Heart left ventricle (tissue), 16 donors: ENCODE data around the gene INPP1. TPM values are rescaled to one million over a fixed set of nuclear protein-coding genes. Genes with fewer than 3 reads are reported as not detected.

Experiments
- ATAC-seq, 4 donors: fragments of 200-7000 bp; cut with Tn5 transposase; one replicate each; pipeline ENCODE4 v1.9.1; 2020 to 2022; ENCODE audit warnings: moderate library complexity in 4 of 4, mild to moderate bottlenecking in 3 of 4, moderate number of reproducible peaks in 1 of 4
- DNase-seq, 5 donors: peaks; one replicate each; pipeline ENCODE4 v3.0.0-alpha.2; 2020
- H3K27ac ChIP-seq, 12 donors: fragments of 200-600 bp; sonication (generic) in 4 of 12; one replicate each; pipeline versions ENCODE4 v1.5.0 to v1.8.0; 2016 to 2022; ENCODE audit warnings: mild to moderate bottlenecking in 2 of 12
- H3K27me3 ChIP-seq, 9 donors: fragments of 200-600 bp; sonication (generic) in 2 of 9; one replicate each; pipeline versions ENCODE4 v1.5.1 to v1.8.0; 2016 to 2022; ENCODE audit warnings: mild to moderate bottlenecking in 3 of 9
- H3K36me3 ChIP-seq, 9 donors: fragments of 200-600 bp; sonication (generic) in 2 of 9; one replicate each; pipeline versions ENCODE4 v1.5.0 to v1.8.0; 2018 to 2022; ENCODE audit warnings: mild to moderate bottlenecking in 2 of 9
- H3K4me1 ChIP-seq, 12 donors: fragments of 200-600 bp; sonication (generic) in 4 of 12; one replicate each; pipeline versions ENCODE4 v1.5.0 to v1.8.0; 2016 to 2022; ENCODE audit warnings: mild to moderate bottlenecking in 3 of 12
- H3K4me3 ChIP-seq, 12 donors: fragments of 200-600 bp; sonication (generic) in 4 of 12; one replicate each; pipeline versions ENCODE4 v1.5.0 to v1.8.0; 2017 to 2022; ENCODE audit warnings: mild to moderate bottlenecking in 9 of 12, moderate library complexity in 4 of 12
- H3K9me3 ChIP-seq, 12 donors: fragments of 200-600 bp; sonication (generic) in 4 of 12; one replicate each; pipeline versions ENCODE4 v1.5.0 to v1.8.0; 2016 to 2022; ENCODE audit warnings: mild to moderate bottlenecking in 1 of 12
- CTCF ChIP-seq, 12 donors: fragments of 200-600 bp; sonication (generic) in 4 of 12; IDR thresholded peaks; one replicate each; pipeline versions ENCODE4 v1.5.0 to v1.8.0; 2018 to 2022; ENCODE audit warnings: antibody characterized with exemption in 12 of 12, mild to moderate bottlenecking in 5 of 12
- POLR2A ChIP-seq, 2 donors: fragments of 450-650 bp; IDR thresholded peaks; one replicate each; pipeline ENCODE4 v1.6.1; 2017; ENCODE audit warnings: antibody characterized with exemption in 2 of 2, mild to moderate bottlenecking in 2 of 2, moderate library complexity in 2 of 2
- WGBS, 4 donors: extraction: QIAGEN DNeasy Blood & Tissue Kit in 2 of 4; methylation state at CpG; one replicate each; pipeline versions ENCODE4 v1.1.5 to v1.1.7; 2013 to 2018; 5-methylcytosine and 5-hydroxymethylcytosine counted together
- intact Hi-C, 10 donors: fragments of 100-400 bp; cut with DNase I; formaldehyde crosslinking; loops; one replicate each; pipeline versions ENCODE4 v1.11.1 to v1.14.2; 2022
- polyA plus RNA-seq, 2 donors: library from polyadenylated mRNA; stranded (reverse); fragments of 200-250 nt; gene quantifications; one replicate each; pipeline ENCODE4 v1.2.3, GENCODE V29; 2013
- total RNA-seq, 9 donors: library from RNA; depleted of rRNA in 2 of 9; stranded (reverse); fragments of >200 nt in 2 of 9; fragmentation: NEBNext Ultra II Directional in 3 of 9; extraction: Animal tissue kit (Norgen Biotek cat#: 25700) in 3 of 9; gene quantifications; one replicate each; pipeline versions ENCODE4 v1.1.0 to v1.2.4, GENCODE V29; 2016 to 2023
- donor health status: ischemic (EF 13 %, LVEDD 7.1; RV severe dilation, severe dysfunction).
- donor health status: healthy with polysubstance abuse.
- donor health status: DM: no; HTN: yes; CAD: no.
- donor health status: DM: no; HTN: no; CAD: no.
- donor health status: ischemic (EF 25% LVEDD 6.9; RV normal size, moderate dysfunction).
- donor health status: ischemic (EF 25% LVEDD 5.7; RV mildly dilated, moderate dysfunction).
- donor health status: healthy.
- donor health status: DM: yes; HTN: yes; CAD: no.
- donor health status: ischemic (EF 35%, LVEDD 5.7; RV mildly dilated, moderate dysfunction).
- donor health status: nonischemic (EF 11% LVEDD 7.7; RV severe dilation, severe dysfunction).
- donor health status: DM: yes; HTN: yes; CAD: no.
- donor health status: PGD.
- donor health status: ischemic (EF 29% LVEDD 5.4; RV normal size, mild dysfunction).
- donor health status: nonischemic (EF 23%, LVEDD 6.1; RV moderate dilation, normal function).

Gene INPP1
- total and polyA plus RNA-seq, 11 donors: 7.8 to 26.2 (median 13.3) TPM

GRCh38 chr2:190360965-190361364 is 17.6 kb downstream of the INPP1 start:
- DNase-seq (no peak), ATAC-seq (no peak)
- intact Hi-C loops: no loop called here
- peaks cover 0 to 36% (median 18%) of the 10 kb centered on the region in 12 donors for H3K4me1 ChIP-seq
- no peaks in the 10 kb centered on the region for H3K9me3 ChIP-seq
- no peak overlapping the region for H3K4me3 ChIP-seq
- H3K27ac ChIP-seq: no peak overlapping the region
- H3K36me3 ChIP-seq: peaks cover 0 to 49% (median 26%) of the 10 kb centered on the region in 9 donors
- no peak for TF ChIP-seq CTCF (IDR thresholded peaks at IDR 0.05)
- 94 to 96% (median 95%) methylated on average over 3 of the region's 3 CpGs for WGBS, 4 donors
- H3K27me3 ChIP-seq: no peaks in the 10 kb centered on the region

DNA sequence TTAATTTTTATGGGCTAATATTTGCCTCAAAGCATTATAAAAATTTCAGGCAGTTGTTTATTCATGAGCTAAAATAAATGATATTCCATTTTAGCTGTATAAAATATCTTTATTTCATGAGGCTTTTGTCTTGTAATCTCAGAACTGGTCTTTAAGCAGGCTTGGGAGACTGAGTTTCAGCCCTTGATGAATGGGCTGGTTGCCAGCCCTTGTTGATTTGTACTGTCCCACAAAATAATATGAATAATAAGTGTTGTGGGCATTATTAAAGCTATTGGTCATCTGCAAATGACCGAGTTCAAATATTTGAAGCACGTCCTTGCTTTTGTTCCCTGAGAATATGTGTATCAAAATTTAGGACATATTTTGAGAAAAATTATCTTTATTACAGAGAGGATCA is 18.2 kb downstream of the INPP1 start:
- intact Hi-C loops: no loop called here
- Histone ChIP-seq H3K9me3 (no peaks in the 10 kb centered on the region), H3K4me1 (peaks cover 0 to 31% (median 15%) of the 10 kb centered on the region in 12 donors), H3K27me3 (no peaks in the 10 kb centered on the region), H3K4me3 (no peak overlapping the region), H3K27ac (no peak overlapping the region), H3K36me3 (peaks cover 0 to 50% (median 26%) of the 10 kb centered on the region in 9 donors)
- DNase-seq (no peak), ATAC-seq (no peak)
- TF ChIP-seq POLR2A (IDR thresholded peaks at IDR 0.05) (no peak), CTCF (IDR thresholded peaks at IDR 0.05) (no peak)
- 46 to 98% (median 82%) methylated on average over 2 of the region's 2 CpGs for WGBS, 4 donors

- WGBS, 4 donors: 97 to 100% (median 99%) methylated on average over 1 of the region's 1 CpG
- Histone ChIP-seq H3K4me1 (peaks cover 0 to 26% (median 14%) of the 10 kb centered on the region in 12 donors), H3K36me3 (peaks cover 0 to 63% (median 39%) of the 10 kb centered on the region in 9 donors), H3K4me3 (no peak overlapping the region), H3K27ac (no peak overlapping the region), H3K27me3 (no peaks in the 10 kb centered on the region), H3K9me3 (no peaks in the 10 kb centered on the region)
- DNase-seq: no peak
- ATAC-seq: no peak
- intact Hi-C loops: no loop called here
- TF ChIP-seq POLR2A (IDR thresholded peaks at IDR 0.05): no peak
- no peak for TF ChIP-seq CTCF (IDR thresholded peaks at IDR 0.05)
Observed at GRCh38 chr2:190362894-190363293, 19.5 kb downstream of the INPP1 start.

- Histone ChIP-seq H3K36me3 (peaks cover 0 to 84% (median 67%) of the 10 kb centered on the region in 9 donors), H3K4me1 (peaks cover 0 to 2% (median 0%) of the 10 kb centered on the region in 12 donors), H3K4me3 (no peak overlapping the region), H3K9me3 (no peaks in the 10 kb centered on the region), H3K27me3 (no peaks in the 10 kb centered on the region), H3K27ac (no peak overlapping the region)
- TF ChIP-seq POLR2A (IDR thresholded peaks at IDR 0.05) (no peak), CTCF (IDR thresholded peaks at IDR 0.05) (no peak)
- DNase-seq (no peak), ATAC-seq (no peak)
- 82 to 99% (median 90%) methylated on average over 19 of the region's 19 CpGs for WGBS, 4 donors
- intact Hi-C loops: no loop called here
Observed at GRCh38 chr2:190365499-190366204, 22.3 kb downstream of the INPP1 start.
